ENCODE results near the gene PADI6.

Gene PADI6

DNA sequence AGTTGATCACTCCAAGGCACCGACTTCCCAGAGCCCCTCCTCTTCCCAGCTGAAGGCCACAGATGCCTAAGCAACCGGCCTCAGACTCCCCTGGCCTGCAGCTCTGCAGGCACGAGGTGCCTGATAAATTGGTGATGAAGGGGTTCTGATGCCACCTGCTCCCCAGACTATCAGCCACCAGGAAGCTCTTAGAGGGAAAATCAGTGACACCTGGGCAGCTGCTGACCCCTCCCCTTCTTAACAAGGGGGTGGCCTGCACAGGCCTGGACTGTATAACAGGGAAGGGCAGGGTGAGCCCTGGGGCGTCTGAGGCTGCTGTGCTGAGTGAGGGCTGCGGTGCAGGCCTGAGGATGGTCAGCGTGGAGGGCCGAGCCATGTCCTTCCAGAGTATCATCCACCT lies at the start of gene PADI6:
Gene PADI6 (plus strand): TSS at position 301 of the 400 bp plus-strand sequence. CDS start 50 bp downstream, at position 351.
- TF ChIP-seq CTCF (IDR thresholded peaks at IDR 0.05; ENCODE audit: low read depth, low read length, poor library complexity, severe bottlenecking) (no peak), EZH2phosphoT487 (IDR thresholded peaks at IDR 0.05; ENCODE audit: borderline replicate concordance, low read length) (no peak)
- no peaks in the 10 kb centered on the region for H3K9me2 ChIP-seq (replicated peaks; ENCODE audit: control insufficient read depth, low read length)
- no peaks in the 10 kb centered on the region for H3K79me2 ChIP-seq (ENCODE audit: control insufficient read depth, low read length)
- no peak within 1 kb of the TSS for H3K27ac ChIP-seq (ENCODE audit: low read depth, low read length)
- no peaks in the 10 kb centered on the region for H3K36me3 ChIP-seq (ENCODE audit: control insufficient read depth, low read length)
- no peak within 1 kb of the TSS for H3K4me3 ChIP-seq (ENCODE audit: low read length)
- H3K27me3 ChIP-seq (ENCODE audit: control insufficient read depth, low read length) = no peaks in the 10 kb centered on the region
- no peaks in the 10 kb centered on the region for H3K9me3 ChIP-seq (ENCODE audit: control insufficient read depth, insufficient read depth, low read length)
- H4K20me1 ChIP-seq (ENCODE audit: control insufficient read depth, insufficient read depth, low read depth, low read length) = no peaks in the 10 kb centered on the region
- H3K4me1 ChIP-seq (ENCODE audit: control insufficient read depth, low read length) = no peaks in the 10 kb centered on the region
- H3F3A ChIP-seq (ENCODE audit: control insufficient read depth, insufficient read depth) = no peaks in the 10 kb centered on the region
- H3K4me2 ChIP-seq (ENCODE audit: low read length) = no peak within 1 kb of the TSS

GRCh38 chr1:17328855-17329254 lies 43.1 kb upstream of the PADI6 start:
- TF ChIP-seq EZH2phosphoT487 (IDR thresholded peaks at IDR 0.05; ENCODE audit: borderline replicate concordance, low read length) (no peak), CTCF (IDR thresholded peaks at IDR 0.05; ENCODE audit: low read depth, low read length, poor library complexity, severe bottlenecking) (no peak)
- no peak overlapping the region for H3K4me3 ChIP-seq (ENCODE audit: low read length)

DNA sequence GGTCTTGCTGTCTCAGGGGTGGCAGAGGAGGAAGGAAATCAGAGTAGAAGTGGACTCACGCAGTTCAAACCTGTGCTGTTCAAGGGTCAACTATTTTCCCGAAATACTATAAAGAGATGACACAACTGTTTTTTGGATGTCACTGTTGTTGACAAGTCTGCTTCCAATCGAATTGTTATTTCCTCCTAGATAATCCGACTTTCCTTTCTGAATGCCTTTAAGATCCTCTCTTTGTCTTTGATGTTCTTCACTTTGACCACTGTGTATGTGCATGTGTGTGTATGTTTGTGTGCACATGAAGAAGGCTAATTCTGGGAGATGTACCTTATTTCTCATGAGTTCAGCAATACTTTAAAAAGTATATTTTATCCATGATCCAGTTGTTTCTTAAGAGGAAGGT lies 42.4 kb upstream of the PADI6 start:
- no peak for TF ChIP-seq EZH2phosphoT487 (IDR thresholded peaks at IDR 0.05; ENCODE audit: borderline replicate concordance, low read length)
- TF ChIP-seq CTCF (IDR thresholded peaks at IDR 0.05; ENCODE audit: low read depth, low read length, poor library complexity, severe bottlenecking) = no peak
- Histone ChIP-seq H3K4me3 (ENCODE audit: low read length) (no peak overlapping the region), H3K9me3 (ENCODE audit: control insufficient read depth, insufficient read depth, low read length) (no peaks in the 10 kb centered on the region), H3K79me2 (ENCODE audit: control insufficient read depth, low read length) (no peaks in the 10 kb centered on the region), H3K27ac (ENCODE audit: low read depth, low read length) (no peak overlapping the region), H3K9me2 (replicated peaks; ENCODE audit: control insufficient read depth, low read length) (no peaks in the 10 kb centered on the region), H3F3A (ENCODE audit: control insufficient read depth, insufficient read depth) (no peaks in the 10 kb centered on the region), H4K20me1 (ENCODE audit: control insufficient read depth, insufficient read depth, low read depth, low read length) (no peaks in the 10 kb centered on the region), H3K4me2 (ENCODE audit: low read length) (no peak overlapping the region), H3K36me3 (ENCODE audit: control insufficient read depth, low read length) (no peaks in the 10 kb centered on the region), H3K27me3 (ENCODE audit: control insufficient read depth, low read length) (peaks cover 3% of the 10 kb centered on the region; the same call in 1 of the 2 replicates), H3K4me1 (ENCODE audit: control insufficient read depth, low read length) (no peaks in the 10 kb centered on the region)

More at GRCh38 chr1:17328855-17329254, 43.1 kb upstream of the PADI6 start:
- Histone ChIP-seq H3K79me2 (ENCODE audit: control insufficient read depth, low read length) (no peaks in the 10 kb centered on the region), H3K4me2 (ENCODE audit: low read length) (no peak overlapping the region), H3K27ac (ENCODE audit: low read depth, low read length) (no peak overlapping the region), H3K36me3 (ENCODE audit: control insufficient read depth, low read length) (no peaks in the 10 kb centered on the region), H4K20me1 (ENCODE audit: control insufficient read depth, insufficient read depth, low read depth, low read length) (no peaks in the 10 kb centered on the region), H3K9me2 (replicated peaks; ENCODE audit: control insufficient read depth, low read length) (no peaks in the 10 kb centered on the region), H3K27me3 (ENCODE audit: control insufficient read depth, low read length) (peaks cover 3% of the 10 kb centered on the region; the same call in 1 of the 2 replicates), H3K9me3 (ENCODE audit: control insufficient read depth, insufficient read depth, low read length) (no peaks in the 10 kb centered on the region), H3K4me1 (ENCODE audit: control insufficient read depth, low read length) (no peaks in the 10 kb centered on the region), H3F3A (ENCODE audit: control insufficient read depth, insufficient read depth) (no peaks in the 10 kb centered on the region)
